ENCODE data around the gene HHAT.

HHAT gene

DNA sequence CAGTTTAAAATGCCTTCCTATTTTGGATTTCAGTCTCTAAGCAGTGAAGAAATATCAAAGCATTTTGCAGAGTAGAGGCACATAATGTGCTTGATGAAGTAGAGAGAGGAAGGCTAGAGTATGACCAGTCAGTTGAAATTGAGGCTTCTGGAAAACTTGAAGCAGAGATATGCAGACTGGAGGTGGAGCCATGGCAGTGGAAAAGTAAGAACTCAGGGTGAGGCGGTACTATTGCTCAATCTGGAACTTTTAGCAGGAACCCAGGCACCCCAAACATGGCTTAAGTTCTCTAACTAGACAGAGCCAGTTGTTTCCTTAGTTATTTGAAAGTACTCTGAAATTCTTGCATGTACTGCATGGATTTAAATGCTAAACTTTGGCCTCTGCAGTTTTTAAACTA is 288.6 kb downstream of the HHAT start:
- DNase-seq = no peak

- no peak for DNase-seq
Measured at GRCh38 chr1:210618369-210618768, 289.7 kb downstream of the HHAT start.

DNA sequence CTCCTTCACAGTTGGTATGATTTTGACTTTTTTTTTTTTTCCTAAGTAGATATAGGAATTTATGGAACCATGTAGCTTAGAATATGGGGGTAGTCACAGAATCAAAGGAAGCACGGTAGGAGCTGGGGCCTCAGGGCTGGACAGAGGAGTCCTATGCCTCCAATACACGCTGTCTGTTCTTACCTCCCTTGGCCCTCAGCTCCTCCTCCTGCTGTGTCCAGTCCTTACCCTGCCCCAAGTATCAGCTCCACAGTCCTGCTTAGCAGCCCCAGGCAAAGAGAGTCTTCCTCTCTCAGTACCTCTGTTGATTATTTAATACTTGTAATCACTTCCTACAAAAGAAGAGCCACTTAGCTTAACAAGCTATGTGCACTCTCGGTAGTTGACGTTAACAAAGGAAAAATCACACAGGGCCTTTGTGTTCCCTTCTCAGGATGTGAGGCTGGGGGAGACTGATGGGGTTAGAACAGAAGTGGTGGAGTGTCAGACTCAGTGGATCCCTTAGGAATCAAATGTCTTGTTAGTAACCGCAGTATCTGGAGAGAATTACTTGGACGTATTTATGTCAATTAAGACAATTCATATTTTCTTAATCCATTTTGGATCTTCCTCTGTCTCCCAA is 292.3 kb downstream of the HHAT start:
- no peak for DNase-seq

- no peak for DNase-seq
Measured at GRCh38 chr1:210621712-210622111, 293.0 kb downstream of the HHAT start.

DNA sequence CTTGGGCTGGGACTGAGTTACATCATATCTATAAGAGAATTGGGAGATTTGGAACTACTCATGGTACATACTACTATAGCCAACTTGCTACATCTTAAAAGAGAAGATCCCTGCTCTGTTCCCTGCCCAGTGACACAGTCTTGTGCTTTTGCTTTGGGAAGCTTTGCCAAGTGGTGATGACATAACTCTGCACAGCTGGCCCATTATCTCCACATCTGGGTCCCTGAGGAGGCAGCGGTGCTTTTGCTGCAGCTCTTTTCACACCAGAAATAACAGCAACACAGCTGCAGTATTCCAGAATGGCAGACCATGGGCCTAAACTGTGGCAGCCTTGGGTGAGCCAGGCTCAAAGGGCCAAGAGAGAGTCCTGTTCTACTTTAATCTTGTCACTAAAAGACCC is 296.0 kb downstream of the HHAT start:
- DNase-seq = no peak

DNA sequence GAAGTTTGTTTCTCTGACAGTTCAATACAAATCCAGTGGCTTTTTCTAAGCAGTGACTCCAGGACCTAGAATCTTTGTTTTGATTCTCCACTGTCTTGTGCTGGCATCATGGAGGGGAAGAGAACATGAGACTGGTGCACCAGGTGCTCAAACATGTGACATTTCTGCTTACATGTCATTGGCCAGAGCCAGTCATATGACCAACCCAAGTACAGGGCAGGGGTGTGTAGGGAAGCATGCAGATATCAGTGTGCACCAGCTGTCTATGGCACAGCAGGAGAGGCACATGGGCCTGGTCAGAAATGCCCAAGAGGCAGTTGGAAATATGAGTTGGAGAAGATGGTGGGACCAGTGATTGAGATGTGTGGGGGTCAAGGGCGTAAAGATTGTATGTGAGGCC is 297.0 kb downstream of the HHAT start:
- no peak for DNase-seq

GRCh38 chr1:210626341-210626740 is 297.6 kb downstream of the HHAT start:
- DNase-seq = no peak

DNA sequence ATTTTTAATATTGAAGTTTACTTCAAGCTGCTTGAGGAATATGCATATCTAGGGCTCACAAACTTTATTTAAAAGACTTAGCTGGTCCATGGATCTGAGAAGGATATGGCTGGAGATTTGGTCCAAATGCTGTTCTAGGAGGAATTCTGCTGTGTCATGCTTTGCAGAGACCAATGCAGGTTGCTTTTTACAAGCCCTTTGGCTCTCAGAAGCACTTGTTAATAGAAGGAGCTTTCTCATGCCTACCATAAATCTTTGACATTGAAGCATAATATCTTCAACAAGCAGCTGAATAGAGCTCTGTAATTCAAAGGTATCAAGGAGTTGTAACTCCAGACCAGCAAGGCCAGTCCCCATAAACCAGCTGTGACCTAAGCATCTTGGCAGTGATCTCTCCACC is 299.1 kb downstream of the HHAT start:
- DNase-seq = no peak

- DNase-seq = no peak
Measured at GRCh38 chr1:210629276-210629675, 300.6 kb downstream of the HHAT start.

DNA sequence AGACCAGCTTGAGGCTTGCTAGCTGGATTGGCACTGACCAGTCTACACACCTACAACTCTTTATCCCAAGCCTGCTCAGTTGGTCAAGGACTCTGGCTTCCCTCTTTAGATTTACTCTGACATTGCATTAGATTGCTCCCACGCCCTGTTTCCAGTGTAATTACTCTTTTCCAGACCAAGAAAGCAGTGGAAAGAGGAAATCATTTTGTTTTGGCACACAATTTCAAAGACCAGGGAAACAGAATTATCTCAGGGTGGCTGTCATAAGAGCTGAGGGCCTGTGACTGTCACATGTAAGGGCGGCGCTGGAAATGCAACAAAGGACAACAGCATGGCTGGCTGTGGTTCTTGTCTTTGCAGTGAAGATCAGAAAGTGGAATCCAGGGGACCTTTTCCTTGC is 302.7 kb downstream of the HHAT start:
- no peak for DNase-seq

DNA sequence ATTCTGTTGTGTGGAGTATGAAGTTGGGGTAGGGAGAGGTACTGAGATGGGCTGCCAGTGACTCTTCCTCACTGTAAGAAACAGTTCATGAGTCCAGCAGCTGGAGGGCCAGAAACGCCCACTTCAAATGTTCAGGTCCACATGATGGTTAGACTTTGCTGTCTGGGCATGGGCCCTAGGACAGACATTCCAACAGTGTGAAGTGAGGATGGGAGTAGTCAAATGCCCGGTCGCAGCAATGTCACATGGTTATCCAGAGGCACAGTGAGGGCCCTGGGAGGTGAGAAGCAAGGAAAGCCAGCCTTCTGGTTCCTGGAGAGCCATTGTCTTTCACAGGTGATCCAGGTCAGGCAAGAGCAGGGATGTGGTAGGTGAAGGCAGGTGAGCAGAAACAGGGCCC is 304.4 kb downstream of the HHAT start:
- DNase-seq = no peak

DNA sequence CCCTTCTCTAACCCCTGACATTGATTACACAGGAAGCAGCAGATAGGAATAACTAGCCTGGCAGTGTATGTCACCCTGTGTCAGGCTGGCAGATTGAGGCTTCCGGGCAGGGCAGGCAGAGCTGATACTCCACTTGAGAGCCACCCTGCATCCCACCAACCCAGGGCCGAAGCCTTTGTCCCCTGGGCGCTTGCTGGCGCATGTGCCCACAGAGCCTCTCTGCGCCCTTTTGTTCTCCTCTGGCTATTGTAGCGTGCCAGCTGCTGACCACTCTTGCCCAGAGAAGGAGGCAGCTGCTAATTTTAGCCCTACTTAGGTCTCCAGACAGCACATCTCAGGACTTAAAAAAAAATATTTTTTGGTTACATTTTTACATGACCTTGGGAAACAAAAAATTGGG is 304.9 kb downstream of the HHAT start:
- no peak for DNase-seq

DNA sequence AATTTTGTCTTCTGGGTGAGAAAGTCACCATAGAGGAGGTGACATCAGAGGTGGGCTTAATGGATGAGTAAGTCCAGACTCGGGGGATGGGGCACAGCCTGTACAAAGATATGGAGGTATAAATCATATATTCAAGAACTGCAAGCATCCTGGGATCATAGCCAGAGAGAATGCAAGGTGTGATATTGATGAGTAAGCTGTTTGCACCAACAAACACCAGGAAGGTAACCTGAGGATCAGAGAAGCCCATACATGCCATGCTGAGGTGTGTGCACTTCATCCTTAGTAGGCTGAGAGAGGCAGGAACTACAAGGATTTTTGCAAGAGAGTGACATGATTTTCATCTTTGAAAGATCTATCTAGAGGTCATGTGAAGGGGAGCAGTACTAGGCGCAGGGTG is 306.4 kb downstream of the HHAT start:
- no peak for DNase-seq

GRCh38 chr1:210641582-210641981 is 312.9 kb downstream of the HHAT start:
- no peak for DNase-seq

GRCh38 chr1:210645582-210646257 is 317.0 kb downstream of the HHAT start:
- no peak for DNase-seq

- DNase-seq = no peak
Measured at GRCh38 chr1:210646258-210646616, 317.5 kb downstream of the HHAT start.

DNA sequence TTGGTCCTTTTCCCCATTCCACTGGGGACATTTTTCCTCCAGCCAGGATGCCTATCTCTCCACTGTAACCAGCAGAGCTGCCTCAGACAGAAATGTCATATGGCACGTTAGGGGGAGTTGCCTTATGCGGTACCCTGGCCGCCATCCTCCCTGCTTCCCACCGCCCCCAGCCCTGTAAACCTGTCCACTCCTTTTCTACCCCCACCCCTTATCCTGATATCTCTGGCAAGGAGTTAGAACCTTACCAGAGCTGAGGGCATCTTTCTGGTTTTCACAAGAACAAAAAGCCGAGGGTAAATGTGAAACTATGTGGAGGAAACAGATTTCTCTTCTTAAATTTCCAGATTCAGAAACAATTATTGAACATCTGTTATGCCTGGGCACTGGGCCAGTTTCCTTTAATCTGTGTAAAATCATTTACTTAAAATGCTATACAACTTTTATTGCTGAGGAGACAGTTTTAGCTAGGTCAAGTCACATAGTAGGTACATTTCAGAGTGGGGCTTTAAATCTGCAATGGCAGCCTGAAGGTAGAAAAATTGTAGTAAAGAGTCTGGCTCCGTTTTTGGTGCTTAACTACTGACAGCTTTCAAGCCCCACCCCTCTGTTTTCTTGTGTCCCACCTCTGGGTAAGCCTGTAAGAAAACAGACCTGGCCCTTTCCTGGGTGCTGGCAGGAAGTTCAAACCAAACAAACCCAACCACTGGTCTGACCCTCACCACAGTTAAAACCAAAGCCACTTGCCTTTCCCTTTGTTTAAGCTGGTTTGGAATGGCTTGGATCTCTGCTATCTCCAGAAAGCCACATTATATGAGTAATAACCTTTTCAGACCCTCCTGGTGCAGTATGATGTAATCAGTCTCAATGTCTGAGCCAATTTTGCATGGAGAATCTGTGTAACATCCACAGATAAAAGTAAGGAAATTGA is 319.0 kb downstream of the HHAT start:
- DNase-seq = no peak

DNA sequence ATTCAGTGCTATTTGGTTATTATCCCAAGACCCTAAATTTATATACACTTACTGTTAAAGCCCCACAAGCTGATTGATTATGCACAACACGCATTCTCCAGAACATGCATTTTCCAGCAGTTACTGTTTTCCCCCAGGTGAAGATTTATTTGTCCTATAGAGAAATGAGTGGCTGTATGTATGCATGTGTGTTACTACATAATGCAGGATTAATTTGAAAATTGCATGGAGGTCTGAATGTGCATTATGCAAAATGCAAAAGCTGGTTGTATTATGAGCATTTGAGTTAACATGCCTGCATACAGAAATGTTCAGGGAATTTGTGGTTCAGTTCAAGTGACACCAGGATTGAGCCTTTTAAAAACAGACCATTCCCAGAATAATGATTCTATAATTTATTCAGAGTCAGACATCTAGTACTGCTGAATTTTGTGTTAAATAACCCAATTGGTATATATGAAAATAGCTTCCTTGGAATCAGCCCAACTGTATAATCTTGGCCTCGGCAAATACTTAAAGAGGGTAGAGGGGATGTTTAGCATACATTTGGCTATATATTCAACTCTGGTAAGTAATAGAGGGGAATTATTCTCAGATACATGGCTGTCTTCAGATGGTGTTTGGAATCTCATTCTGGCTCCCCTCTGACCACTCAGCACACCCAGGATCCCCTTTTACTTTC is 320.0 kb downstream of the HHAT start:
- no peak for DNase-seq

DNA sequence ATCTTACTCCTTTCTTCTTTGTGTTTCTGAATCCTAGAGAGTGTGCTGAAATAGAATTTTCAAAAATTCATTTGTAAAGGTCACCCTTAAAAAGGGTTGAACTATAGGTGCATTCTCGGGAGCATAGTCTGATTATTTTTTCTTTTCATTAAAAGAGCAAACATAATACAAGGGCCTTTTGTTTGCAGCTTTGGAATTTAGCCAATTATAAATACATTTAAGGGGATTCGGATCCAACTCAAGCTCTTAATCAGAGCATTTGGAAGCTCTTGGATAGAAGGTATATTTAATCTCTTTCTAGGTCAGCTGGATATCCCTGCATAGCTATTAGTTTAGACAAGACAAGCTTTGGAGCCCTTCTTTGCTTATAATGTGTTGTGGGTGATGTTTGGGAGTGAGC is 321.7 kb downstream of the HHAT start:
- no peak for DNase-seq

DNA sequence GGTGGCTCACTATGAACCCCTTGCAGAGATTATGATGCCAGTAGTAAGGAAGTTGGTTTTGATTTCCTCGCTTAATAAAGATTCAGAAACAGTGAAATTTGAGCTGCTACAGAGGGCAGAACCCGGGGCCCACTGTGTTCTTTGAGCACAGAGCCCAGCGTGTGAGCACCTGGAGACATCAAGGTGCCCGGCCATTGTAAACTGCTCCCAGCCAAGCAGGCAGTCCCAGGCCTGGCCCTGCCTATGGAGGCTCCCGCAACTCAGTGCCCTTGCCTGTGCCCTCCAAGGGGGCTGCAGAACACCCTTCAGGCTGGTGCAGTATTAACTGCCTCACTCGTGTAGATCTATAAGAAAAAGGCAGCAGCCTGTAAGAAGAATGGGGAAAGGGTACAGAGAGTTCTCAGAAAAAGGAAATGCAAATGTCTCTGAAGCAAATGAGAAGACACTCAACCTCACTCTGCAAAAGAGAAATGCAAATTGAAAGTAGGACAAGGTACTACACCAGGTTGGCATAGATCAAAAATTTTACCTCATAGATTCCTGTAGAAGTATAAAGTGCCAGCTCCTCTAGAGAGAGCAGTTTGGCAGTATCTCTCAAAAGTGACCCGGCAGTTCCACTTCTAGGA is 323.7 kb downstream of the HHAT start:
- no peak for DNase-seq

GRCh38 chr1:210653771-210654170 is 325.1 kb downstream of the HHAT start:
- DNase-seq = no peak

GRCh38 chr1:210654176-210654981 is 325.7 kb downstream of the HHAT start:
- no peak for DNase-seq

All from activated effector memory CD4-positive, alpha-beta T cell treated with anti-CD3 and anti-CD28 coated beads, Interleukin-2, amount 50 U/mL, for 16 hours (primary cell).